Keratinocyte (primary cell): Measurements from ENCODE around the gene IL22RA1.

ENCODE experiments used
- EZH2 ChIP-seq: IDR thresholded peaks from one replicate; pipeline ENCODE4 v1.6.1; 2012; ENCODE audit warnings: inconsistent platforms, mild to moderate bottlenecking, low read length, moderate library complexity
- TF ChIP-seq, protein P1 (sequence below), 3 experiments: IDR thresholded peaks in 1 of 3; conservative IDR thresholded peaks in 1 of 3; optimal IDR thresholded peaks in 1 of 3; 2 replicates in 2 of 3; 3 replicates in 1 of 3; pipeline versions ENCODE3 to v1.5.1; 2011; ENCODE audit warnings: low read length in 3 of 3, mild to moderate bottlenecking in 3 of 3, moderate library complexity in 2 of 3, control low read depth in 1 of 3, inconsistent platforms in 1 of 3; ENCODE audit not compliant: insufficient read depth in 2 of 3; ENCODE audit errors: extremely low read depth in 1 of 3

DNA sequence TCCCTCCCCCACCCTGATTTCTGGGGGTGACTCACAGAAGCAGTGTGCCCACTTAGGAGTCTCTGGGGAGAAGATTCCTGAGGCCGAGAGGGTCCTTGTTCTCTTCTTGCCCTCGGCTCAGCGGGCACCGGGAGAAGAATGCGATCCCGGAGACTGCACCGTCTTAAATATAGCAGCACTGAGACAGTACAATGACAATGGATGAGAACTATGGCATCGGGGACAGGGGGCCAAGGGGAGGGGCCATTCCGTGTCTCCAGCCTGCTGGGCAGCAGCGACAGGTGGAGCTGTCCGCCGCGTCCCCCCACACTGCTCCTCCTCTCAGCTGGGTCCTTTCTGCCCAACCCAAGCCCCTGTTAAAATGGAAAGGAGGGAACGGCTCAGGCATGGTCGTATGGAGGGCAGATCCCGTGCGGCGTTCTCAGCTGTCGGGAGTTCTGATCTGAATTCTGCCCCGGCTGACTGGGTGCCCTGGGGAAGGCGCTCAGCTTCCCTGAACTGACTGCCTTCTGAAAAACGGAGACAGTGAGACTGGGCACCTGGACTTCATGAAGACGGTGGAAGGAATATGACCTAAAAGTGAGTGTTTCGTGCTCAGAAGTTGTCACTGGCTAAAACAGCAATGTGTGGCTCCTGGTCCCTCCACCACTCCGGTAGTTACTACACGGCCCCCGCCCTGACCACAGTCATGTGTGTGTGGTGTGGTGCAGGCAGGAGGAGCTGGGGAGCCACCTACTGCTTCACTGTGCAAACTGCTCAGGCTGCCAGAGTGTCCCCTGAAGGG, 30.8 kb downstream of the IL22RA1 start, which contains the start of gene MYOM3:
- TF ChIP-seq, protein P1, sequence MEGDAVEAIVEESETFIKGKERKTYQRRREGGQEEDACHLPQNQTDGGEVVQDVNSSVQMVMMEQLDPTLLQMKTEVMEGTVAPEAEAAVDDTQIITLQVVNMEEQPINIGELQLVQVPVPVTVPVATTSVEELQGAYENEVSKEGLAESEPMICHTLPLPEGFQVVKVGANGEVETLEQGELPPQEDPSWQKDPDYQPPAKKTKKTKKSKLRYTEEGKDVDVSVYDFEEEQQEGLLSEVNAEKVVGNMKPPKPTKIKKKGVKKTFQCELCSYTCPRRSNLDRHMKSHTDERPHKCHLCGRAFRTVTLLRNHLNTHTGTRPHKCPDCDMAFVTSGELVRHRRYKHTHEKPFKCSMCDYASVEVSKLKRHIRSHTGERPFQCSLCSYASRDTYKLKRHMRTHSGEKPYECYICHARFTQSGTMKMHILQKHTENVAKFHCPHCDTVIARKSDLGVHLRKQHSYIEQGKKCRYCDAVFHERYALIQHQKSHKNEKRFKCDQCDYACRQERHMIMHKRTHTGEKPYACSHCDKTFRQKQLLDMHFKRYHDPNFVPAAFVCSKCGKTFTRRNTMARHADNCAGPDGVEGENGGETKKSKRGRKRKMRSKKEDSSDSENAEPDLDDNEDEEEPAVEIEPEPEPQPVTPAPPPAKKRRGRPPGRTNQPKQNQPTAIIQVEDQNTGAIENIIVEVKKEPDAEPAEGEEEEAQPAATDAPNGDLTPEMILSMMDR (optimal IDR thresholded peaks at IDR 0.05 in 1 of 3, IDR thresholded peaks at IDR 0.05 in 1 of 3, conservative IDR thresholded peaks at IDR 0.05 in 1 of 3; ENCODE audit: extremely low read depth in 1 of 3, insufficient read depth in 2 of 3, low read length in 3 of 3), result peak in 2 of 3 experiments; percentile 73 to 78
- TF ChIP-seq EZH2, result no peak
